NCI-H128 (cell line): ENCODE measurements around the gene ITIH3.

Source experiments
- DNase-seq: peaks from one replicate; lab custom pipeline; 2025; ENCODE audit not compliant: unreplicated experiment; lab: John Stamatoyannopoulos, UW

The ITIH3 gene

GRCh38 chr3:52827441-52827840, 32.8 kb downstream of the ITIH3 start:
- no peak for DNase-seq

DNA sequence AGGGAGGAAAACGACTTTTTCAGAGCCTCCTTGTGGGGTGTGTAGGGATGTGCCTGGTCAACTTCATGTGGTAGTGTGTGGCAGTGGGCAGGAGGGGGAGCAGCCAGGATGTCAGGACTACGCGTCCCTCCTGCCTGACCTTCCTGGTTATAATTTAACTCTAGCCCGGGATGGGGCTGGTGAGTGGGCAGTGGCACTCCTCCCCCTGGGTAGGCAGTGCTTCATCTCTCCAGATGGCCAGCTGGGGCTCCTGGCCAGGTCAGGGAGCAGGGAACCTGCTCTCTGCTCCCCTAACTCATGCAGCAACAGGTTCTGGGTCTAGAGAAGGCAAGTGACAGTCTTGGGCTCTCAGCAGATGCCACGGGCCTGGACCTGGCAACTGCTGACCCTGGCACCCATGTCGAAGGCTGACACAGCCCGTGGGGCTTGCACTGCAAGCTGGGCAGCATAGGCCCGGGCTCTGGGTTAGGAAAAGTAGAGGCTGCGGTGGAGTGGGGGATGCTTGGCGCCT, 33.3 kb downstream of the ITIH3 start:
- no peak for DNase-seq

DNA sequence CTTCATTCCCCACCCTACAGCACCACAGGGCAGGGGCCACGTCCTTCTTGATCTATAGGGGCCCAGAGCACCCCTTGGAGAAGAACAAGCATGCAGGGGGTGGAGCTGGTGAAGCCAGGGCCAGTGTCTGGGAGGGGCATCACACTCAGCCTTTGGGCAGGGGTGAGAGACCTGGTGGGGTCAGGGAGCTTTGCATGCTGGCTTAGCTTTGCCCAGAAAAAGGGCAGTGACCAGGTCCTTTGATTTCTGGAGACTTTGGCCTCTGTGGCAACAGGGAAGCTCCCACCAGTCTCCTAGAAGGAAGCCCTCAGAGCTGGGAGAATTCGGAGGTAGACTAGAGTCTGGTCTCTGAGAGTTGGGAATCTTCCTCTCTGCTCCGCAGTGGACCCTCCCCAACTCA, 34.9 kb downstream of the ITIH3 start:
- DNase-seq = no peak

DNA sequence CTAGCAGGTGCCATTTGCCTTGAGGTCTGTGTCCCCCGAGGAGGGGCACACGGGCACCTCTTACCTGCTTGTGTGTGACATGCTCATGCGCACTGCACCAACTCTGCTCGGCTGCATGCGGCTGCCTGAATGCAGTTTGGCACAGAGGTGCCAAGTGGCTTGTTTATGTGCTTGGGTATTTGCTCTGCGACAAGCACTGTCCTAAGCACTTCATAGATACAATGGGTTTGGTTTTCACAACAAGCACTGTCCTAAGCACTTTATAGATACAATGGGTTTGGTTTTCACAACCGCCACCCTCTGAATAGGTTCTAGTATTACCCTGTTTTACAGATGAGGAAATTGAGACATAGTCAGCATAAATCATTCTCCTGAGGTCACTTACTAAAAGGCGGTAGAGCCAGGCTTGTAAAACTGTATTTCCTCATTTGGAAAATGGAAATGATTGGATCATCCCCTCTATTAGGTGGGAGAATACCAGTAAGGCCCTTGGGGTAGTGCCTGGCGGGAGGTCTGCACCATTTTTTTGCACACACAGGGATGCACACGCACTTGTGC, 35.4 kb downstream of the ITIH3 start:
- DNase-seq = no peak

- no peak for DNase-seq
These were observed 36.1 kb downstream of the ITIH3 start, which contains the start of gene ITIH4 for GRCh38 chr3:52830535-52831258. ITIH4 (minus strand) TSS chr3:52830672; CDS start chr3:52830642, 30 bp downstream.

DNA sequence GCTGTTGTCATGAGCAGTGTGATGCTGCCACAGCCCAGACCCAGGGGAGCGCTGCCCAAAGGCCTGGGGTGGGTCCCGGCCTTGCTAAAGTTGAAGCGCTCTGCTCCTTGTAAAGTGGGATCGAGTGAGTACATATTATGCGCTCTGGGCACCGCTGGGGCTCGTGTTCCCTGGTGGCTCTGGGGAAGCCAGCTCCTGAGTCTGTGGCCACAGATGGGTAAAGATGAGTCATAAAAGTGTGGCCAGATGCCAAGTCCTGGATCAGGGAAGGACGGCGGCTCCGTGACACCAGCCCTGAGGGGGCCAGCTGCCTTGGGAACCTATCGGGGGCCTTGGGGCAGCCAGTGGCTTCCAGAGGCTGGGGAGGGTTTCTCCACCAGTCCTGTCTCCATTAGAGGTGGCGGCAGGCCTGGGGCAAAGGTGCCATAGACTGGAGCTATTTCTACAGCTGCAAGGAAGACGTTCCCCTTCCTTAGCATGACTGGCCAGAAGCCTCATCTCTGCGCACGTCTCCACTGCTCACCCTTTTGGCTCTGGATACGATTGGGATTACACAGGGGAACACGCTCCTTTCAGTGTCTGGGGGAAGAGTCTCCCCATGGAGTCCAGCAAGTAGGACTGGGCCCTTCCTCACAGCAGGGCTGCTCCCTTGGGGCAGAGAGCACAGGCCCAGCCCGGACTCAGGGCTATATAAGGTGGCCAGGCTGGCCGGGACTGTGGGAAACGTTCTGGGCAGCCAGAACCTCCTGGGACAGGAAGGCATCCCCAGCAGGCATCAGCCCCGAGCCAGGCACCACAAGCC, 37.1 kb downstream of the ITIH3 start:
- no peak for DNase-seq

- no peak for DNase-seq
These were observed 38.6 kb downstream of the ITIH3 start for GRCh38 chr3:52833202-52833601.

DNA sequence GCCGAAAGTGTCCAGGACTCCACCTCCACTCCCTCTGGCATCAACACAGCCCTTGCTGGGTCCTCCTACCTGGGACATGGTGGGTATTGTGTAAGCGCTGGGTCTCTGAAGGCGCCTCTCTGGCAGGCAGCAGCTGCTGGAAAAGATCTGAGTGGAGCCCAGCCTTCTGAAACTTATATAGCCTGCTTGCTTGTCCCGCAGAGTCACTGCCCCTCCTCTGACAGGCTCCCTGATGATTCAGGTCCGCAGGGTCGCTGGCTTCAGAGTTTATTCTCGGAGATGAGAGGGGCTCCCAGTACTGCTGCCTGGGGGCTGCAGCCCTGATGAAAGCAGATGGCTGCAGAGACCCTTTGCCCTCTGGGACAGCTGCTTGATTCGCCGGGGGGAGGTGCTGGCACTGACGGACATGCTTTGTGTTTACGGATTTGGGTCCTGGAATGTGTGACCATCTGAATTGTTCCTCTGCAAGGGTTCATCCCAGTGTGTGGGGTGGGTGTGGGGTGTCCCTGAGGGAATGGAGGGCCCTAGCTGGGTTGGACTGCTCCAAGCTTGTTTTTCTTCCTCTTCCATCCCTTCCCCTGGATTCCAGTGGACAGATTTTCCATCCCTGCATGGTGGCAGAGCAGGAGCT, 40.4 kb downstream of the ITIH3 start, which contains the start of gene MUSTN1:
TSS of gene MUSTN1 (minus strand) at position 149 of the 631 bp plus-strand sequence. CDS start at position 78, 71 bp downstream.
- no peak for DNase-seq

GRCh38 chr3:52835766-52836470, 41.3 kb downstream of the ITIH3 start:
- no peak for DNase-seq

GRCh38 chr3:52836471-52836845, 41.9 kb downstream of the ITIH3 start:
- no peak for DNase-seq

DNA sequence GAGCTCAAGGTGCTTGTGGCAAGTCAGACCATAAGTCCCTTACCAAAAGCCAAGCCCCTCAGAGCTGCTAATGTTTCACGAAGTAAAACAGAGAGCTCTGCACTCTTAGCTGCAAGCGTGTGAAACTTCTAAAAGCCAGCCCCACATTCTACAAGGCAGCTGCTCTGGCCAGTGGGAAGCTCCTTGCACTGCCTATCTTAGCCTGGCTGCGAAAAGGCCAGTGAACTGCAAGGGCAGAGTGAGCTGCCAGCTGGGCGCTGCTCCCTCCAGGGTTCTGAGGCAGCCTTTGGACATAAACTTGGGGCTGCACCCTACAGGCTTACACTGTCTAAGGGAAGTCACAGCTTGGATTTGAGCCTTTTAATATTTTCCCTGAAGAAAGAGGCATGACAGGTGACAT, 42.4 kb downstream of the ITIH3 start:
- no peak for DNase-seq

DNA sequence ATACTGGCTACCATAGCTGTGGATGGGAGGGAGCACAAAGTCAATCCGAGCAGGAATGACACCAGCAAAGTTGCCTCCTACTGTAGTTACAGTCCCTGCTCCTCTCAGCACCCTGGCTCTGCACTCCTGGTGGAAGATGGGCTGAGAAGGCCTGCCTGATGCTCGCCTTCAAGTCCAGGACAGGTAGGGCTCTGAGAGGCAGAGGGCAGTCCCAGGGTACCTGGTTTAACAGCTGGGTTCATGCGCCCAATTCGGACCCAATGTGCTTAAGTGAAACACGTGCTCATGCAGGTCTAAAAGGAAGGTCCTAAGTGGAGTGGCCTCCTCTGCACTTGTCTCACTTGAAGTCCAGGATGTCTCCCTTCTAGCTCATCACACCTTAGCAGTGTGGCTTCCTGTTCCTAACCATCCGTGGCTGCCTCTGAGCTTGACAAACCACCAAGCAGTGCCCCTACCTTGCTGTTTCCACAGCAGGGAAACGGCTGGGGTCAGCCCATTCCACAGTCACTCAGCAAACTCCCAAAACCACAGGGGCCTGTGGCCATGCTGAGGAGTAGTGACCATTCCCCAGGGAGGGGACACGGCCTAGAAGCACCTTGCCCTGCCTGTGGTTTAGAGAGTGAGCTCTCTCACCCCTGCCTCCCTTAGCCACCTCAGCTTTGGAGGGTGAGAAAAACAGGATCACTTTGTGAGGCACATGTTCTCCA, 44.1 kb downstream of the ITIH3 start:
- no peak for DNase-seq

DNA sequence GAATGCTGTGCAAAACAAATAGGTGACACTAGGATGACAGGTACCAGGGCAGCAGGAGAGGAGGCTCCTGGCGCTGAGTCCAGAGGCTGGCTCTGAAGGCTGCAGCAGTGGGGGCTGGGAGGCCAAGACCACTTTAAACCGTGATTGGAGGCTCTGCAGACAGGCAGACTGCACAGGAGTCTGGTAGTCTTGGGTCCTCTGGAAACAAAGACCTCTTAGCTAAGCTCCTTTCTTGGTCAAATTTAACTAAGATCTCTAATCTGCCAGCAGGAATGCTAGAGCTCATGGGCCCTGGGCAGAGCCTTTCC, 44.6 kb downstream of the ITIH3 start:
- DNase-seq = no peak

GRCh38 chr3:52839892-52840545, 45.4 kb downstream of the ITIH3 start:
- no peak for DNase-seq

DNA sequence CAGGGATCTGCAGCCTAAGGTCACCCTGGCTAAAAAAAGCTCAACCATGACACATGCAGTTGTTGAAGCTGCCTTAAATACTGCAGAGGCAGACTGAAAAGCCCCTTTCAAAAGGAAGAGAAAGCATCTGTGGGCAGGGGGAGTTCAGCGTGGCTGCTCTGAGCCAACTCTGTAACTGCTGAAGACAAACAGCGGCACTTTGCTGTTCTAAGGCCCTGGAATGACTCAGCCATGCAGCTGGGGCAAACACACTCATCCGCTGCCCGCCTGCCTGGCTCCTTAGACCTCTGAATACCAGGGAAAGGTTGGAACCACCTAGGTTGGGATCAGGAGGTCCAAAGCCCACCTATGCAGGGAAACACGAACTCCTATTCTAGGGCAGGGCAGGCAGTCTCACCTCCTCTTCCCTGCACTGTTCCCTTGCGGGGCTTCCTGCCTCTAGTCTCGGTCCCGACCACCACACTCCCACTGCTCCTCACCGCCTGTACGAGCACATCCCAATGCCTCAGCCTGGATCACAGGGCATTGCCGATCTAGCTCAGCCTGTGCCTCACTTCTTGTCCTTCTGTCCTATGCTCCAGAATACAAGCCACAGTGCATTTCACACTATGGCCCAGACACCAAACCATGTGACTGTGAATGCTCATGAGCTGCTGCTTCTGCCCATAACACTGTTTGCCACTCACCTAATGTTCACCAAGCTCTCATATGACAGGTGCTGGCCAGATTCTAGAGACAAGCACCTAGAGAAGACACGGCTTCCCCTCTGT, 46.8 kb downstream of the ITIH3 start:
- DNase-seq = no peak

GRCh38 chr3:52841981-52842340, 47.4 kb downstream of the ITIH3 start:
- no peak for DNase-seq

GRCh38 chr3:52842424-52842823, 47.8 kb downstream of the ITIH3 start:
- no peak for DNase-seq

- DNase-seq = no peak
These were observed 48.7 kb downstream of the ITIH3 start for GRCh38 chr3:52843108-52843865.
